Psoas muscle (tissue), 8 donors: ENCODE data around the gene CC2D2B. TPM values are rescaled to one million over a fixed set of nuclear protein-coding genes. Genes with fewer than 3 reads are reported as not detected.
"Not testable (repeated sequence)": the region's sequence is repeated elsewhere in the genome, so short reads cannot be mapped to it uniquely, and the experiment has no call there.

Source experiments
- ATAC-seq, 4 donors: fragments of 200-7000 bp; cut with Tn5 transposase; one replicate each; pipeline ENCODE4 v1.9.1; 2020; ENCODE audit warnings: moderate library complexity in 3 of 4, mild to moderate bottlenecking in 2 of 4
- DNase-seq, 2 donors: peaks; one replicate each; pipeline ENCODE4 v3.0.0-alpha.2; 2020
- H3K27ac ChIP-seq: fragments of 200-600 bp; one replicate; pipeline ENCODE4 v1.8.0; 2022
- H3K27me3 ChIP-seq, 3 donors: fragments of 200-600 bp in 1 of 3; one replicate each; pipeline versions ENCODE4 v1.6.1 to v1.8.0; 2013 to 2022; ENCODE audit warnings: low read length in 2 of 3, mild to moderate bottlenecking in 2 of 3, moderate library complexity in 1 of 3; ENCODE audit not compliant: insufficient read depth in 3 of 3
- H3K36me3 ChIP-seq, 2 donors: fragments of 200-600 bp in 1 of 2; one replicate each; pipeline versions ENCODE4 v1.6.1 to v1.8.0; 2013 to 2022; ENCODE audit warnings: low read depth in 1 of 2, mild to moderate bottlenecking in 1 of 2, moderate library complexity in 1 of 2; ENCODE audit not compliant: insufficient read depth in 1 of 2
- H3K4me1 ChIP-seq: fragments of 200-600 bp; one replicate; pipeline ENCODE4 v1.8.0; 2022
- H3K4me3 ChIP-seq: fragments of 200-600 bp; one replicate; pipeline ENCODE4 v1.8.0; 2022; ENCODE audit warnings: mild to moderate bottlenecking
- H3K9me3 ChIP-seq: fragments of 200-600 bp; one replicate; pipeline ENCODE4 v1.8.0; 2022
- WGBS, 3 donors: extraction: QIAGEN DNeasy Blood & Tissue Kit; methylation state at CpG; one replicate each; pipeline versions ENCODE4 v1.1.6 to v1.1.7; 2013; 5-methylcytosine and 5-hydroxymethylcytosine counted together
- intact Hi-C, 2 donors: fragments of 100-400 bp; cut with DNase I; formaldehyde crosslinking; loops; one replicate each; pipeline versions ENCODE4 v1.11.0 to v1.14.2; 2022
- polyA plus RNA-seq, 3 donors: library from polyadenylated mRNA; stranded (reverse); fragments of 200-250 nt; gene quantifications; one replicate each; pipeline ENCODE4 v1.2.3, GENCODE V29; 2013
- total RNA-seq, 4 donors: library from RNA; stranded (reverse); fragmentation: NEBNext Ultra II Directional in 2 of 4; extraction: Animal tissue kit (Norgen Biotek cat#: 25700) in 2 of 4; gene quantifications; one replicate each; pipeline versions ENCODE4 v1.2.1 to v1.2.4, GENCODE V29; 2021 to 2023
- TF ChIP-seq, protein P1 (sequence below): fragments of 200-600 bp; IDR thresholded peaks from one replicate; pipeline ENCODE4 v1.8.0; 2022; ENCODE audit warnings: antibody characterized with exemption
- donor health status: healthy with polysubstance abuse.
- donor health status: DM: no; HTN: no; CAD: no; lungs with moderate emphysema.
- donor health status: Bipolar disorder and iron deficiency.
- donor health status: healthy.
- donor health status: DM: yes; HTN: yes; CAD: no.
- donor health status: DM: no; HTN: no; CAD: no.
- donor health status: DM: no; HTN: no; CAD: no.
- donor health status: DM: yes; HTN: yes; CAD: no.

The CC2D2B gene
- total and polyA plus RNA-seq, 7 donors = 0.07 to 0.32 (median 0.18) TPM

GRCh38 chr10:95877881-95878280 is 29.9 kb upstream of the CC2D2B start:
- Histone ChIP-seq H3K4me1 (no peaks in the 10 kb centered on the region), H3K36me3 (peaks cover 0 to 34% of the 10 kb centered on the region in 2 donors), H3K9me3 (no peaks in the 10 kb centered on the region), H3K4me3 (no peak overlapping the region), H3K27me3 (no peaks in the 10 kb centered on the region), H3K27ac (no peak overlapping the region)
- no peak for DNase-seq
- intact Hi-C loops = no loop called here
- ATAC-seq = no peak
- TF ChIP-seq, protein P1, sequence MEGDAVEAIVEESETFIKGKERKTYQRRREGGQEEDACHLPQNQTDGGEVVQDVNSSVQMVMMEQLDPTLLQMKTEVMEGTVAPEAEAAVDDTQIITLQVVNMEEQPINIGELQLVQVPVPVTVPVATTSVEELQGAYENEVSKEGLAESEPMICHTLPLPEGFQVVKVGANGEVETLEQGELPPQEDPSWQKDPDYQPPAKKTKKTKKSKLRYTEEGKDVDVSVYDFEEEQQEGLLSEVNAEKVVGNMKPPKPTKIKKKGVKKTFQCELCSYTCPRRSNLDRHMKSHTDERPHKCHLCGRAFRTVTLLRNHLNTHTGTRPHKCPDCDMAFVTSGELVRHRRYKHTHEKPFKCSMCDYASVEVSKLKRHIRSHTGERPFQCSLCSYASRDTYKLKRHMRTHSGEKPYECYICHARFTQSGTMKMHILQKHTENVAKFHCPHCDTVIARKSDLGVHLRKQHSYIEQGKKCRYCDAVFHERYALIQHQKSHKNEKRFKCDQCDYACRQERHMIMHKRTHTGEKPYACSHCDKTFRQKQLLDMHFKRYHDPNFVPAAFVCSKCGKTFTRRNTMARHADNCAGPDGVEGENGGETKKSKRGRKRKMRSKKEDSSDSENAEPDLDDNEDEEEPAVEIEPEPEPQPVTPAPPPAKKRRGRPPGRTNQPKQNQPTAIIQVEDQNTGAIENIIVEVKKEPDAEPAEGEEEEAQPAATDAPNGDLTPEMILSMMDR = no peak

GRCh38 chr10:95880704-95881103 is 27.1 kb upstream of the CC2D2B start:
- intact Hi-C loops = no loop called here
- Histone ChIP-seq H3K27me3 (no peaks in the 10 kb centered on the region), H3K4me1 (no peaks in the 10 kb centered on the region), H3K36me3 (peaks cover 0 to 14% of the 10 kb centered on the region in 2 donors), H3K4me3 (no peak overlapping the region), H3K27ac (no peak overlapping the region), H3K9me3 (no peaks in the 10 kb centered on the region)
- ATAC-seq (no peak), DNase-seq (no peak)
- TF ChIP-seq, protein P1 = no peak
- 80 to 89% (median 86%) methylated on average over 2 of the region's 2 CpGs for WGBS, 3 donors

- H3K4me3 ChIP-seq = no peak overlapping the region
- H3K27ac ChIP-seq = no peak overlapping the region
- DNase-seq (no peak), ATAC-seq (no peak)
- H3K27me3 ChIP-seq = no peaks in the 10 kb centered on the region
- TF ChIP-seq, protein P1 = no peak
- no peaks in the 10 kb centered on the region for H3K4me1 ChIP-seq
- H3K9me3 ChIP-seq = no peaks in the 10 kb centered on the region
- peaks cover 0 to 8% of the 10 kb centered on the region in 2 donors for H3K36me3 ChIP-seq
- intact Hi-C loops = no loop called here
Observed at GRCh38 chr10:95881316-95881715, 26.5 kb upstream of the CC2D2B start.

DNA sequence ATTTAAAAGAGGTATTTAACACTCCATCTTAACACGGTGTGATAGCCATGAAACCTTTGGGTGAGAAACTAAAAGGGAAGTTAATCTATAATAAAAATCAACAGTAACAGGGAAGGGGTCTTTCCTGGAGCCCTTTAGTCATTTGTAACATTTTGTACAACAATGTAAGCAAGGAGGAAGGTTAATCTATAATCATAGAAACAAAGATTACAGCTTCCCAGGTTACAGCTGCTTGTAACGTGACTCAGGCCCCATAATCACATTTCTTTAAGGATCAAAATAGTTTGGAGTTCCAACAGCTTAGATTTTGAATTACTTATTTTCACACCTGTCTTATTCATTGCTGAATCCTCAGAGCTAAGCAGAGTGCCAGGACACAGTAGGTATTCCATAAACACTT is 17.9 kb upstream of the CC2D2B start:
- no peak for DNase-seq
- intact Hi-C loops = no loop called here
- no peaks in the 10 kb centered on the region for H3K9me3 ChIP-seq
- H3K4me3 ChIP-seq = no peak overlapping the region
- TF ChIP-seq, protein P1 = no peak
- no peak for ATAC-seq
- no peak overlapping the region for H3K27ac ChIP-seq
- H3K4me1 ChIP-seq = no peaks in the 10 kb centered on the region
- no peaks in the 10 kb centered on the region for H3K27me3 ChIP-seq
- peaks cover 0 to 50% of the 10 kb centered on the region in 2 donors for H3K36me3 ChIP-seq
- 72 to 79% (median 78%) methylated on average over 2 of the region's 2 CpGs for WGBS, 3 donors

GRCh38 chr10:95896071-95896850 is 11.5 kb upstream of the CC2D2B start:
- Histone ChIP-seq H3K4me3 (no peak overlapping the region), H3K27me3 (no peaks in the 10 kb centered on the region), H3K36me3 (peaks cover 0 to 76% of the 10 kb centered on the region in 2 donors), H3K9me3 (no peaks in the 10 kb centered on the region), H3K4me1 (no peaks in the 10 kb centered on the region), H3K27ac (no peak overlapping the region)
- ATAC-seq (no peak), DNase-seq (no peak)
- TF ChIP-seq, protein P1 = no peak
- intact Hi-C loops = no loop called here
- WGBS, 3 donors = 94 to 96% (median 94%) methylated on average over 4 of the region's 4 CpGs

DNA sequence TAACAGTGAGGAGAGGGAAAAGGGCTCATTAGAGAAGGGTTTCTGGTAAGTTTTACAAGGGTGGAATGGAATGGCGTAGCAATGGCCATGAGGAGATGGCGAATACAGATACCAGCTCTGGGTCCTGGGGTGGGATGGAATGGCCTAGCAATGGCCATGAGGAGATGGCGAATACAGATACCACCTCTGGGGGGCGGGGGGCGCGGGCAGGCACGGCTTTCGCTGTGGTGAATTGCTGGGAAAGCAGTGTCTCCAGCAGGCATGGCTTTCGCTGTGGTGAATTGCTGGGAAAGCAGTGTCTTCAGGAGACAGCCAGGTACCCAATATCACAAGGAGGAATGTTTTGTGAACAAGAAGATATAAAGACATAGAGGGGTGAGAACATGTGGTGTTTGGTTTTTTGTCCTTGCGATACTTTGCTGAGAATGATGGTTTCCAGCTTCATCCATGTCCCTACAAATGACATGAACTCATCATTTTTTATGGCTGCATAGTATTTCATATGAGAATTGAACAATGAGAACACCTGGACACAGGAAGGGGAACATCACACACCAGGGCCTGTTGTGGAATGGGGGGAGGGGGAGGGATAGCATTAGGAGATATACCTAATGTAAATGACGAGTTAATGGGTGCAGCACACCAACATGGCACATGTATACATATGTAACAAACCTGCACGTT is 1.7 kb upstream of the CC2D2B start:
- H3K4me1 ChIP-seq, H3K4me3 ChIP-seq, intact Hi-C loops, H3K27me3 ChIP-seq, H3K27ac ChIP-seq, ATAC-seq, DNase-seq, H3K9me3 ChIP-seq: not testable (repeated sequence)
- WGBS, 3 donors = 97 to 99% (median 99%) methylated on average over 12 of the region's 12 CpGs
- peaks cover 0 to 25% of the 10 kb centered on the region in 2 donors for H3K36me3 ChIP-seq
